GM12864 (cell line): ENCODE data around the gene LRP5.

Experiments used
- DNase-seq: peaks from one replicate; pipeline ENCODE4 v3.0.0-alpha.2; 2011; ENCODE audit warnings: low read depth
- H3K4me3 ChIP-seq: 2 replicates; pipeline ENCODE4 v1.5.1; 2011; ENCODE audit warnings: mild to moderate bottlenecking, low read depth, low read length, control low read depth
- CTCF ChIP-seq: IDR thresholded peaks from 2 replicates; pipeline ENCODE4 v1.5.1; 2011; ENCODE audit warnings: low read depth, mild to moderate bottlenecking, moderate library complexity, low read length, control low read depth, inconsistent platforms; ENCODE audit errors: missing control alignments

LRP5 gene

GRCh38 chr11:68372114-68372513 lies 59.7 kb downstream of the LRP5 start:
- no peak for TF ChIP-seq CTCF
- no peak overlapping the region for H3K4me3 ChIP-seq
- DNase-seq: no peak

GRCh38 chr11:68372625-68373024 lies 60.2 kb downstream of the LRP5 start:
- no peak for DNase-seq
- H3K4me3 ChIP-seq: no peak overlapping the region
- no peak for TF ChIP-seq CTCF

- DNase-seq: no peak
- TF ChIP-seq CTCF: no peak
- no peak overlapping the region for H3K4me3 ChIP-seq
Observed at GRCh38 chr11:68373189-68373814, 60.9 kb downstream of the LRP5 start.

GRCh38 chr11:68373815-68374501 lies 61.6 kb downstream of the LRP5 start:
- no peak for TF ChIP-seq CTCF
- DNase-seq: no peak
- no peak overlapping the region for H3K4me3 ChIP-seq

- no peak for TF ChIP-seq CTCF
- no peak for DNase-seq
Observed at GRCh38 chr11:68374531-68374930, 62.1 kb downstream of the LRP5 start.

GRCh38 chr11:68375337-68375736 lies 62.9 kb downstream of the LRP5 start:
- no peak for DNase-seq
- TF ChIP-seq CTCF: no peak
- no peak overlapping the region for H3K4me3 ChIP-seq

More at GRCh38 chr11:68374531-68374930, 62.1 kb downstream of the LRP5 start:
- no peak overlapping the region for H3K4me3 ChIP-seq

GRCh38 chr11:68375766-68376165 lies 63.4 kb downstream of the LRP5 start:
- no peak for TF ChIP-seq CTCF
- DNase-seq: no peak
- H3K4me3 ChIP-seq: no peak overlapping the region
